Activated CD8-positive, alpha-beta memory T cell treated with anti-CD3 and anti-CD28 coated beads for 4 hours (primary cell): ENCODE measurements around the gene WDR38.
"Not testable (repeated sequence)": the region's sequence is repeated elsewhere in the genome, so short reads cannot be mapped to it uniquely, and the experiment has no call there.

ENCODE experiments used
- DNase-seq, 2 donors: peaks; one replicate each; pipeline ENCODE4 v3.0.0-alpha.2; 2020; ENCODE audit warnings: low read depth in 2 of 2

Gene WDR38

GRCh38 chr9:124831642-124832364 is 21.5 kb upstream of the WDR38 start:
- no peak for DNase-seq

DNA sequence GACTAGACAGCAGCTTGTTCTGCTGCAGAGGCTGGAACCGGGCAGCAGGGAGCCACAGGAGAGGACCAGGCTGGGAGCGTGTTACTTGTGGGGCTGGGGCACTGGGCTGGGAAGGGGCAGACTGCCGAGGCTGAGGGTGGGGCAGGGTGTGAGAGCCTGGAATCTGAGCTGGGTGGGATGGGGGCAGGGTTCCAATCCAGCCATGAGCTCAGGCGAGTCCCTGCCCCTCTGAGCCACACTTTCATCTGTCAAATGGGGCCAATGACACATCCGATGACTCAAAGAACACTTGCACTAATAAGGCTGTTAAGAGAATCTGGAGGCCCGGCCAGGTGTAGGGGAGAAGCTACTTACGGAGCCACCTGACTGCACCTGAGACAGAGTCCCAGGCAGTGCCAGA is 18.7 kb upstream of the WDR38 start:
- no peak for DNase-seq

DNA sequence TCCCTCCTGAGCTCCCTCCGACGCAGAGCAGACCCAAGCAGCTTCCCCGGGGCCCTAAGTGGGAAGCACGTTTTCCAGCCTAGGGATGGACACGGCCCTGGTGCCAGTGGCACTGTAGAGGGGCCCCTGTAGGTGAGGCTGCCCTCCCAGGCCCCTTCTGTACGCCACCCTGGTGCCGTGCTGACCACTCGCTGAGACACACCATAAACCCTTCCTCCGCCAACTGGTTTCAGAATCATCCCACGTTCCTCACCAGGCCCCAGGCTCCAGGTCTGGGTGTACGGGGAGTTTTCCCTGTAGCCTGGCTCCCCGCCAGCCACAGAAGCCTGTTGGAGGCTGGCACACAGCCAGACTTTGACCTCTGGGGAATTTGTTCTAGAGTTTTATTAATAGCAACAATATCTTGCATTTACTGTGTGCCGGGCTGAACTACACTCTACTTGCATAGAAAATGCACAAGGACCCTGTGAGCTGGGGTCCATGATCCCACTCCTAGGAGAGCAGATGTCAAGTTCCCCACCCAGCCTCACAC is 18.2 kb upstream of the WDR38 start:
- DNase-seq = no peak

GRCh38 chr9:124838132-124838531 is 15.1 kb upstream of the WDR38 start:
- DNase-seq = not testable (repeated sequence)

DNA sequence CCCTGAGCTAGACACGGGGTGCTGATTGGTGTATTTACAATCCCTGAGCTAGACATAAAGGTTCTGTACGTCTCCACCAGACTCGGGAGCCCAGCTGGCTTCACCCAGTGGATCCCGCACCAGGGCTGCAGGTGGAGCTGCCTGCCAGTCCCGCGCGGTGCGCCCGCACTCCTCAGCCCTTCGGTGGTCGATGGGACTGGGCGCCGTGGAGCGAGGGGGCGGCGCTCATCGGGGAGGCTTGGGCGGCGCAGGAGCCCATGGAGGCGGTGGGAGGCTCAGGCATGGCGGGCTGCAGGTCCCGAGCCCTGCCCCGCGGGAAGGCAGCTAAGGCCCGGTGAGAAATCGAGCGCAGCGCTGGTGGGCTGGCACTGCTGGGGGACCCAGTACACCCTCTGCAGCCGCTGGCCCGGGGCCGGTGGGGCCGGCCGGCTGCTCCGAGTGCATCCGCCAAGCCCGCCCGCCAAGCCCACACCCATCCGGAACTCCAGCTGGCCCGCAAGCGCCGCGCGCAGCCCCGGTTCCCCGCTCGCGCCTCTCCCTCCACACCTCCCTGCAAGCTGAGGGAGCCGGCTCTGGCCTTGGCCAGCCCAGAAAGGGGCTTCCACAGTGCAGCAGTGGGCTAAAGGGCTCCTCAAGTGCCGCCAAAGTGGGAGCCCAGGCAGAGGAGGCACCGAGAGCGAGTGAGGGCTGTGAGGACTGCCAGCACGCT is 14.5 kb upstream of the WDR38 start:
- not testable (repeated sequence) for DNase-seq

DNA sequence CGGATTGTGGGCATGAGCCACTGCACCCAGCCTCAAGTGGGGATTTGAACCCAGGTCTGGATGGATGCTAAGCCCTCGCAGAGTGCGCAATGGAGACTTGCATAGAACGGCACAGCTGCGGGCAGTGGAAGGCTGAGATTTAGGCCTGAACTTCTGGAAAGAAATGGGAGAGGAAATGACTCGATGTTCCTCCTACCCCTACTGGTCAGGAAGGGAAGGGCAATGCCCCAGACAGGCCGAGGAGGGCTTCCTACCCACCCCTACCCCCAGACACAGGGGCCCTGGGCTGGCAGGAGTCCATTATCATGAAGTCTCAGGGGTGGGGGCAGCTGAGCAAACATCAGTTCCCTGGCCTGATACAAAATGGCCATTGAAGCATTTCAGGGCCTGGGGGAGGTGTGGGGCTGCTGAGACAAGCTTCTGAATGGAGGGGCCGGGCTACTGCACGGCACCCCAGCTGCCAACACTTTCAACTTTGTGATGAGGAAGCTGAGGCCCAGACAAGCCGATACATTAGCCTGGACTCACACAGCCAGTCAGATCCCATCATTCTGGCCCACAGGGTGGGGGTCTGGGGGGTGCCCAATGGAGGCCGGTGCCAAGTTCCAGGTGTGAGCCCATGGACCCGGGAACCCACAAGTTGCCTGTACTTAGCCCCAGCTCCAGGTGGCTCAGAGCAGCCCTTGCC is 13.5 kb upstream of the WDR38 start:
- DNase-seq = no peak

- DNase-seq = no peak
Measured at GRCh38 chr9:124840300-124840833, 12.9 kb upstream of the WDR38 start.

DNA sequence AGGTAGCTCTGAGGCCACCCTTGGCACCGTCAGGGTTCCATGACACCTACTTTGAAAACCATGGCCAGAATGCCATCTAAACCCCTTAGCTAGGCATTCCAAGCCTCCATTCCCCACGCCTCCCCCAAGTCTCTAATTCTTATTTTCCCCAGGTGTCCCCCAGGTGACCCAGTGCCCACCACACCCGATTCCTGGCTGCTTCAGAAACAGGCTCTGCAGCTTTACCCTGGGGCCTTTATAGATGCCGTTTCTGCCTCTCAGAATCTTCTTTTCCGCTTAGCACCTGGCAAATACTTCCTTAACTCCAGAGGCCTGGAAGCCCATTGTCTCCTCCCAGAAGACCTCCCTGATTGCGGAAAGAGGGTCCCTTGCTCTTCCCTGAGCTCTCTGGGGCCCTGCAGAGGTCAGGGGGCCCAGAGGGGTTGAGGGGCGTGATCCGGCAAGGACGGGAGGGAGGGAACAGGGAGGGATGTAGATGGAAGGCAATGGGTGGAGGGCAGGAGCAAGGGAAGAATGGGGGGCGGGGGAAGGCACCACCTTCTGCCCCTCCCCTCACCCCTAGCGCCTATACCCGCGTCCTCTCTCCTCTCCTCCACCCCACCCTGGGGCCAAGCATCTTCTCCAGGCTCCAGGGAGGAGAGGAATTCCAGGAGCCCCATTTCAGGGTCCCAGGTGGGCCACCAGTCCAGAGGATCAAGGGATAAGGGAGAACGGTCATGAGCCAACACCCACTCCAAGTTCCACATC is 12.0 kb upstream of the WDR38 start:
- no peak for DNase-seq

GRCh38 chr9:124843456-124844034 is 9.7 kb upstream of the WDR38 start:
- DNase-seq = no peak

- DNase-seq = no peak
Measured at GRCh38 chr9:124844291-124844690, 9.0 kb upstream of the WDR38 start.

DNA sequence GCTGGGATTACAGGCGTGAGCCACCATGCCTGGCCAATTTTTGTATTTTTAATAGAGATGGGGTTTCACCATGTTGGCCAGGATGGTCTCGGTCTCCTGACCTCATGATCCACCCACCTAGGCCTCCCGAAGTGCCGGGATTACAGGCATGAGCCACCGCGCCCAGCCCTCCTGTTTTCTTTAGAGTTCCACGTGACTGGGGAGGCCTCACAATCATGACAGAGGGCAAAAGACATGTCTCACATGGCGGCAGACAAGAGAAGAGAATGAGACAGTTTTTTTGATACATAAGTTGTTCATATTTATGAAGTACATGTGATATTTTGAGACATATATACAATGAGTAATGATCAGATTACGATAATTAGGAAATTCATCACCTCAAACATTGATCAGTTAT is 6.8 kb upstream of the WDR38 start:
- DNase-seq = not testable (repeated sequence)

GRCh38 chr9:124846969-124847368 is 6.3 kb upstream of the WDR38 start:
- DNase-seq = no peak

- no peak for DNase-seq
Measured at GRCh38 chr9:124849801-124850200, 3.5 kb upstream of the WDR38 start.

DNA sequence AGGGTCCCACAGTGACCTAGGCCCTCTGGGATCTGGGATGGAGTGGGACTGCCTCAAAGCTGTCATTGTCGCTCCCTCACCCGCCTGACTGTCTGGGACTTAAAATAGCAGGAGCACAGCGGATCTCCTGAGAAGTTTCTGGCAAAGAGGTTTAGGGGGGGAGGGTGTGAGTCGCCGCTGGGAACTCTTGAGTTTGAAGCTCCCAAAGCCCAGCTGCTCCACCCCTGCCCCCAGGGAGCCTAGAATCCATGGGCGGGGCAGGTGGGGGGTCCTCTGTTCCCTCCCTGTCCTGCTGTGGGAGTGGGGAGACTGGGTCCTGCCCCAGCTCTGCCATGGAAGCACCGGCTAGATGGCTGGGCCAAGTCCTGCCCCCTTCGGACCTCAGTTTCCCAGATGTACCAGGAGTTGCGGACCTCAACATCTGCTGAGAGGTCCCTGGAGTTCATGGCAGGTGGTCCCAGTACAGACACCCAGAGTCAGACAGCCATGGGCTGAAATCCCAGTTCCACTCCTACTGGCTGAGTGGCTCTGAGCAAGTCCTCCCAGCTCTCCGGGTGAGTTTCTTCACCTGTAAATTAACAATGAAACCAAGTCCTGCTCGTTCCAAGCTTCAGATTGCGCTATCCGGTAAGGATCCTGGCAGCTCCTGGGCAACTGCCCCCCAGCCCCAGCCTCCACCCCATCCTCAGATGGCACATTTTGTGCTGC is 985 bp upstream of the WDR38 start:
- no peak for DNase-seq

- no peak for DNase-seq
Measured at GRCh38 chr9:124853605-124854143, 414 bp downstream of the WDR38 start.

GRCh38 chr9:124854161-124854560 is 901 bp downstream of the WDR38 start:
- DNase-seq = no peak

GRCh38 chr9:124854822-124855221 is 1.6 kb downstream of the WDR38 start:
- no peak for DNase-seq

GRCh38 chr9:124855566-124855943 is 2.3 kb downstream of the WDR38 start:
- DNase-seq = no peak

DNA sequence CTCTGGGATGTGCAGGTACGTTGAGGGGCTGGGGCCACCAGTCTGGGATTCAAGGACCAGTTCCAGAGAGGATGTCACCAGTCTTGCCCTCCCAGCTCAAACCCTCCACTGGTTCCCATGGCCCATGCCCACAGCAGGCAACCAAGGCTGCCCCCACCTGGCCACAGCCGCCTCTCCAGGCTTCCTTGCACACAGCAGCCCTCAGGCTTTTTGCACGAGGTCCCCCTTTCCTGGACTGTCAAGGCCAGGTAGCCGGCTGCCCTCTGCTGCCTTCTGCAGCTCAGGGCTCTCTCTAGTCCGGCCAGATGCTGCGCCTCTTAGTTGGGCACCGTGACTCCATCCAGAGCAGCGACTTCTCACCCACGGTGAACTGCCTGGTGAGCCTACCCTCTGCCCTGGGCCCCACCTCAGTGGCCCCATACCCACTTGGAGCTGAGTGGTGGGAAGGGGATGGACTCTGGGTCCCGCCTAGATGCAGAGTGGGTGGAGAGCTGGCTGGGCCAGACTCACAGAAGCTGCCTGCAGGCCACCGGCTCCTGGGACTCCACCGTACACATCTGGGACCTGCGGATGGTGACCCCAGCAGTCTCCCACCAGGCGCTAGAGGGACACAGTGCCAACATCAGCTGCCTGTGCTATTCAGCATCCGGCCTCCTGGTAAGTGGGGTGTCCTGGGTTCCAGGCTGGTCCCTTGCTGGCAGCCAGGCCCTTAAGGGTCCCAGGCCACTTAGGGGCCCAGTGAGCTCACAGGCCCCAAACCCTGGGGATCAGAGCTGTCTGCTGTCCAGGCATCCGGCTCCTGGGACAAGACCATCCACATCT is 2.9 kb downstream of the WDR38 start:
- no peak for DNase-seq
